Tibial artery (tissue), 4 donors: ENCODE measurements around the gene ADAMTS17.

Experiments
- DNase-seq, 2 donors: peaks; one replicate each; pipeline ENCODE4 v3.0.0-alpha.2; 2019
- H3K27ac ChIP-seq, 2 donors: fragments of 200-600 bp; sonication (generic) in 1 of 2; 1 replicate in 1 of 2; 2 replicates in 1 of 2; pipeline ENCODE4 v1.5.1; 2018 to 2019; ENCODE audit warnings: mild to moderate bottlenecking in 1 of 2
- H3K27me3 ChIP-seq, 2 donors: fragments of 200-600 bp; sonication (generic) in 1 of 2; one replicate each; pipeline versions ENCODE4 v1.5.1 to v1.6.0; 2016 to 2019
- H3K36me3 ChIP-seq, 3 donors: fragments of 200-600 bp; sonication (generic) in 2 of 3; one replicate each; pipeline ENCODE4 v1.5.1; 2016 to 2019; ENCODE audit warnings: mild to moderate bottlenecking in 2 of 3
- H3K4me1 ChIP-seq, 4 donors: fragments of 200-600 bp; sonication (generic) in 2 of 4; 1 replicate in 3 of 4; 2 replicates in 1 of 4; pipeline ENCODE4 v1.5.1; 2016 to 2019
- H3K4me3 ChIP-seq, 2 donors: fragments of 200-600 bp; sonication (generic) in 1 of 2; 1 replicate in 1 of 2; 2 replicates in 1 of 2; pipeline ENCODE4 v1.5.1; 2018 to 2019; ENCODE audit warnings: mild to moderate bottlenecking in 2 of 2
- H3K9me3 ChIP-seq, 3 donors: fragments of 200-600 bp; sonication (generic) in 1 of 3; one replicate each; pipeline ENCODE4 v1.5.1; 2016 to 2019
- CTCF ChIP-seq, 2 experiments: fragments of 200-600 bp in 1 of 2; fragments of 450-650 bp in 1 of 2; IDR thresholded peaks; one replicate each; pipeline ENCODE4 v1.5.1; 2017 to 2019; ENCODE audit warnings: antibody characterized with exemption in 2 of 2, mild to moderate bottlenecking in 1 of 2, moderate library complexity in 1 of 2
- intact Hi-C: fragments of 100-400 bp; cut with DNase I; formaldehyde crosslinking; loops from one replicate; pipeline ENCODE4 v1.15.0; 2023; ENCODE audit warnings: low total_unique reads

Gene ADAMTS17

DNA sequence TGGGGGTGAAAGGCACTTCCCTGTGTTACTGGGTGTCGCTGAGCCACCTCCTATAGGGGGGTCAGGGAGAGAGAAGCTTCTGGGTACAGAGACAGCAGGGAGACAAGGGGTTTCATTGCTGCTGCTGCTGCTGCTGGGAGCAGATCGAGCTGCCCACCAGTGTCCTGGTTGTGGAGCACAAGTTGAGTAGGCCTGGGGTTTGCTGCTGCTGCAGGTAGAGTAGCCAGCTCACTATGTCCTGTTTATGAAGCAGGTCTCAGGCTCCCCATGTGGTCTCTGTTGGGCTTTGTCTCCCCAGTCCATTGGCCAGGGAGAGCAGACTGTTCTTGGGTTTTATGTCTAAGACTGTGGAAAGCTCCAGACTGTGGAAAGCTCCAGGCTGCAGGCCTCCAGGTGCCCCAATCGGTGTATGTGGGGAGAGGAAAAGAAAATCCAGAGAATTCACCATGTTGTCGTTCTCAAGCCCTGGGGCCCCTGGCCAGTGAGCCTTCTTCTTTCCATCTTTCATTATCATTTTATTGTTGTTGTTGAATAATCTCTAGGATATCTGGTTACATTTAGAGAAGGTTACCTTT is 157.8 kb downstream of the ADAMTS17 start:
- Histone ChIP-seq H3K4me3 (no peak overlapping the region), H3K27ac (no peak overlapping the region), H3K9me3 (no peaks in the 10 kb centered on the region), H3K36me3 (no peaks in the 10 kb centered on the region), H3K27me3 (no peaks in the 10 kb centered on the region), H3K4me1 (no peaks in the 10 kb centered on the region)
- no peak for TF ChIP-seq CTCF (IDR thresholded peaks at IDR 0.05)
- intact Hi-C loops = no loop called here
- peak in 1 of 2 donors; percentile 7 for DNase-seq

DNA sequence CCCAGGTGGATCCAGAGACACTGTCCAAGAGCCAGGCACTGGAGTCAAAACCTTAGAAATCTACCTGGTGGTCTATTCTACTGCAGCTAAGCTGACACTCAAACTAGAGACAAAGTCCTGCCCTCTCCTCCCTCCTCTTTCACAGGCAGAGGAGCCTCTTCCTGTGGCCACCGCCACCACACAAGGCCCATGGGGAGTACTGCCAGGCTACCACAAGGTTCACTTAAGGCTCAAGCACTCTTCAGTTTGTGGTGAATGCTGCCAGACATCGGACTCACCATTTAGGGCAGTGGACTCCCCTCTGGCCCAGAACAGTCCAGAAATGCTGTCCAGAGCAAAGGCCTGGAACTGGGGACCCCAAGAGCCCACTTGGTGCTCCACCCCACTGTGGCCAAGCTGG is 160.9 kb downstream of the ADAMTS17 start:
- Histone ChIP-seq H3K9me3 (no peaks in the 10 kb centered on the region), H3K36me3 (no peaks in the 10 kb centered on the region), H3K4me3 (no peak overlapping the region), H3K27me3 (no peaks in the 10 kb centered on the region), H3K4me1 (peaks cover 0 to 1% (median under 1%) of the 10 kb centered on the region in 4 donors), H3K27ac (no peak overlapping the region)
- DNase-seq = no peak
- intact Hi-C loops = no loop called here
- no peak for TF ChIP-seq CTCF (IDR thresholded peaks at IDR 0.05)

GRCh38 chr15:100175406-100176114 is 166.2 kb downstream of the ADAMTS17 start:
- TF ChIP-seq CTCF (IDR thresholded peaks at IDR 0.05) = no peak
- no peak overlapping the region for H3K4me3 ChIP-seq
- H3K27me3 ChIP-seq = no peaks in the 10 kb centered on the region
- H3K4me1 ChIP-seq = peaks cover 0 to 27% (median 14%) of the 10 kb centered on the region in 4 donors
- intact Hi-C loops = loop anchor here (5.0 kb wide), 1 partner anchor 597 kb away; no protein-coding TSS in a partner anchor
- DNase-seq = no peak
- peak overlapping the region; percentile 35 to 53 for H3K27ac ChIP-seq
- H3K9me3 ChIP-seq = peaks cover 0 to 28% (median 21%) of the 10 kb centered on the region in 3 donors
- no peaks in the 10 kb centered on the region for H3K36me3 ChIP-seq

- no peak for TF ChIP-seq CTCF (IDR thresholded peaks at IDR 0.05)
- Histone ChIP-seq H3K9me3 (peaks cover 0 to 28% (median 21%) of the 10 kb centered on the region in 3 donors), H3K4me3 (no peak overlapping the region), H3K4me1 (peaks cover 0 to 27% (median 14%) of the 10 kb centered on the region in 4 donors), H3K36me3 (no peaks in the 10 kb centered on the region), H3K27me3 (no peaks in the 10 kb centered on the region), H3K27ac (peak overlapping the region; percentile 34 to 53)
- intact Hi-C loops = loop anchor here (5.0 kb wide), 1 partner anchor 597 kb away; no protein-coding TSS in a partner anchor
- DNase-seq = no peak
Measured at GRCh38 chr15:100174904-100175275, 166.9 kb downstream of the ADAMTS17 start.

DNA sequence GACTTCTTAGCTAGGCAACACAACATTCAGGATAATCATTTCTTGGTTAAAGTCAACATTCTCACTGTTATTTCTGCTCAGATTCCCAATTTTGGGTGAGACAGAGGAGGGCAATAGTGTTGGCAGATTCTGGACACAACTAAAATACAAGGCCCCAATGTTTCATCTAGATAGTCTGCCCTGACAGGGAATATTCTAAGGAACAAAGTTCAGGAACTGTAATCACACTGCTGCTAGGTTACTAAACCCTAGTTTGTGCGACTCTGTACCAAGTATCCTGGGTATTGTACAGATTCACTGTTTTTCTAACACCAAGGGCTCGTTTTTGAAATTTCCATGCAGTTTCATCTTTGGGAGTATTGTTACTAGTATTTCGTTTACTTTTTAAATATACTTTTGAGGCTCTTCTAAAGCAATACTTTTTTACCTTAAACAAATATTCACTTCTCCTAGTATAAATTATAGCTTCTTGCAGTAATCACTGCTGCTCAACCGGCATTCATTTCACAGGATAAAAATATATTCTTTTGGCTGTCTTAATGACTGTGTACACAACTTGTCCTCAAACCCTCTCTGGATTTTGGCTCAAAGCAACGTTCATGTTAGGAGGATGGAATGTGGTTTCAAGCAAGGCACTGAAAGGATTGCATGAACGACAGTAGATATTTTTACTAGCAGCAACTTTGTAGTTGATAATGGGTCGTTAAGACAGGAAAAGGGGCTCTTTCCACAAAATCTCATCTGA is 167.4 kb downstream of the ADAMTS17 start:
- H3K27ac ChIP-seq = peak overlapping the region; percentile 34 to 53
- no peaks in the 10 kb centered on the region for H3K27me3 ChIP-seq
- intact Hi-C loops = no loop called here
- no peak for DNase-seq
- no peak for TF ChIP-seq CTCF (IDR thresholded peaks at IDR 0.05)
- H3K9me3 ChIP-seq = peaks cover 0 to 28% (median 21%) of the 10 kb centered on the region in 3 donors
- no peaks in the 10 kb centered on the region for H3K36me3 ChIP-seq
- no peak overlapping the region for H3K4me3 ChIP-seq
- H3K4me1 ChIP-seq = peaks cover 0 to 27% (median 14%) of the 10 kb centered on the region in 4 donors
